HEK293 (cell line): ENCODE measurements around the gene RASGRF2.
A peak's percentile ranks its signal among the peaks of the same experiment; 100 is the strongest.

Source experiments
- CTCF ChIP-seq: fragments of 450-650 bp; formaldehyde crosslinking; IDR thresholded peaks from 2 replicates; pipeline ENCODE4 v1.5.1; 2016; ENCODE audit warnings: missing biosample characterization, missing genetic modification characterization
- GLI4 ChIP-seq: fragments of 450-650 bp; formaldehyde crosslinking; IDR thresholded peaks from 2 replicates; pipeline ENCODE4 v1.5.1; 2016; ENCODE audit warnings: missing biosample characterization, missing genetic modification characterization
- OSR2 ChIP-seq: fragments of 450-650 bp; formaldehyde crosslinking; IDR thresholded peaks from 2 replicates; pipeline ENCODE4 v1.5.1; 2016; ENCODE audit warnings: missing biosample characterization, missing genetic modification characterization
- SALL2 ChIP-seq: fragments of 450-650 bp; formaldehyde crosslinking; IDR thresholded peaks from 2 replicates; pipeline ENCODE4 v1.5.0; 2017; ENCODE audit warnings: missing biosample characterization, mild to moderate bottlenecking, missing genetic modification characterization, borderline replicate concordance
- ZBTB8A ChIP-seq: fragments of 450-650 bp; formaldehyde crosslinking; IDR thresholded peaks from 2 replicates; pipeline ENCODE4 v1.5.1; 2016; ENCODE audit warnings: missing biosample characterization, missing genetic modification characterization
- ZNF335 ChIP-seq: fragments of 450-650 bp; formaldehyde crosslinking; conservative IDR thresholded peaks from 2 replicates; pipeline ENCODE4 v1.5.1; 2016; ENCODE audit warnings: missing biosample characterization, missing genetic modification characterization
- ZNF37A ChIP-seq: fragments of 450-650 bp; IDR thresholded peaks from 2 replicates; pipeline ENCODE4 v1.5.1; 2018; ENCODE audit warnings: missing biosample characterization, missing genetic modification characterization
- ZNF791 ChIP-seq: fragments of 450-650 bp; formaldehyde crosslinking; IDR thresholded peaks from 2 replicates; pipeline ENCODE4 v1.5.1; 2016; ENCODE audit warnings: missing biosample characterization, missing genetic modification characterization

- TF ChIP-seq GLI4 = no peak
- no peak for TF ChIP-seq OSR2 (tag by site-specific recombination)
- TF ChIP-seq CTCF (tag by site-specific recombination) = peak; percentile 58
- TF ChIP-seq SALL2 (tag by site-specific recombination) = no peak
- TF ChIP-seq ZNF791 (tag by site-specific recombination) = no peak
- no peak for TF ChIP-seq ZNF335 (tag by site-specific recombination)
- no peak for TF ChIP-seq ZNF37A
- TF ChIP-seq ZBTB8A (tag by site-specific recombination) = no peak
Observed at GRCh38 chr5:81165493-81166119, 205.4 kb downstream of the RASGRF2 start.
